ENCODE data around the gene PDLIM1. TPM values are rescaled to one million over a fixed set of nuclear protein-coding genes. Genes with fewer than 3 reads are reported as not detected.

PDLIM1 gene
- total and polyA plus RNA-seq, 9 donors: 13.9 to 138 (median 35.3) TPM

DNA sequence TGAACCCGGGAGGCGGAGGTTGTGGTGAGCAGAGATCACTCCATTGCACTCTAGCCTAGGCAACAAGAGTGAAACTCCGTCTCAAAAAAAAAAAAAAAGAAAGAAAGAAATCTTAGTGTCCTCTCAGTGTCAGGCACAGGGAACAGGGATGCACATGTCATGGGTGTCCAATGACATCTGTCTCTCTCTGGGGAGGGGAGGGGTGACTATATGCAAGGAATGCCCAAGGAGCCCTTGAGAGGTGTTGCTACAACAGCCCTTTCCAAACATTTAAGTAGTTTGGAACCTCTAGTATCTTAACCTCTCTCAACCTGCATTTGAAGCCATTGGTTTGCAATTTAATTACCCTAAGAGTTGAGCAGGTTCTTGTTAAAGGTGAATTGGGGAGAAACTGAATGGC lies 28.9 kb downstream of the PDLIM1 start:
- Histone ChIP-seq H3K27ac (no peak overlapping the region), H3K4me1 (ENCODE audit: insufficient read depth) (no peaks in the 10 kb centered on the region)

GRCh38 chr10:95260909-95261552 lies 29.8 kb downstream of the PDLIM1 start:
- Histone ChIP-seq H3K4me1 (ENCODE audit: insufficient read depth) (no peaks in the 10 kb centered on the region), H3K9me3 (no peaks in the 10 kb centered on the region), H3K27ac (no peak overlapping the region), H3K27me3 (no peaks in the 10 kb centered on the region), H3K36me3 (no peaks in the 10 kb centered on the region), H3K4me3 (no peak overlapping the region)
- TF ChIP-seq CTCF (IDR thresholded peaks at IDR 0.05) (no peak), EP300 (IDR thresholded peaks at IDR 0.05) (no peak), POLR2A (IDR thresholded peaks at IDR 0.05) (no peak)
- DNase-seq: no peak
- 71 to 82% (median 72%) methylated on average over 4 of the region's 4 CpGs for WGBS, 3 donors
- intact Hi-C loops (cut with DNase I): no loop called here

More for the DNA sequence above, 28.9 kb downstream of the PDLIM1 start:
- Histone ChIP-seq H3K9me3 (no peaks in the 10 kb centered on the region), H3K36me3 (no peaks in the 10 kb centered on the region), H3K4me3 (no peak overlapping the region), H3K27me3 (no peaks in the 10 kb centered on the region)
- intact Hi-C loops (cut with DNase I): no loop called here
- 91 to 96% (median 96%) methylated on average over 3 of the region's 3 CpGs for WGBS, 3 donors
- no peak for TF ChIP-seq CTCF (IDR thresholded peaks at IDR 0.05)
- no peak for TF ChIP-seq POLR2A (IDR thresholded peaks at IDR 0.05)
- no peak for TF ChIP-seq EP300 (IDR thresholded peaks at IDR 0.05)
- no peak for DNase-seq

DNA sequence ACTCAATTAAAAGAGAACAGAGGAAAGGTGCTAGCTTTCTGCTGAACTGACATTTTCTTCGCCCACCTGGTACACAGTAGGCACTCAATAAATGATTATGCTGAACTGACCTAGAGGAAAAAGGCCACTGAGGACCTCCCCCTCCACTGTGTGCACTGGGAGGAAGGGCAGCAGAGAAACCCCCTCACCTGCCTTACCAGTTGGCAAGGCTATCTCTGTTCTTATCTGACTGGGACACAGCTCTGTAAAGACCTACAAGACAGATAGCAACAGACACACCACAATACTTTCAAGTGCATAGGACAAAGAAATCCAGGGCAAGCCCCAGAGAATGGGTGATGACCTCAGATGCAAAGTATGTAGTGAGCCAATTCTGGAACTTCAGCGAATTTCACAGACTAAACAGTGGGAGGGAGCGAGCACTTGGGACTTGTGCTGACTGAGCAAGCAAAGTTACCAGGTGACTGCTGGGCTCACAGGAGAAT lies 30.4 kb downstream of the PDLIM1 start:
- Histone ChIP-seq H3K36me3 (no peaks in the 10 kb centered on the region), H3K27ac (no peak overlapping the region), H3K27me3 (no peaks in the 10 kb centered on the region), H3K4me1 (ENCODE audit: insufficient read depth) (no peaks in the 10 kb centered on the region), H3K4me3 (no peak overlapping the region), H3K9me3 (no peaks in the 10 kb centered on the region)
- WGBS, 3 donors: 47% methylated on average over 3 of the region's 3 CpGs
- TF ChIP-seq POLR2A (IDR thresholded peaks at IDR 0.05): no peak
- no peak for TF ChIP-seq CTCF (IDR thresholded peaks at IDR 0.05)
- no peak for TF ChIP-seq EP300 (IDR thresholded peaks at IDR 0.05)
- no peak for DNase-seq
- intact Hi-C loops (cut with DNase I): no loop called here

DNA sequence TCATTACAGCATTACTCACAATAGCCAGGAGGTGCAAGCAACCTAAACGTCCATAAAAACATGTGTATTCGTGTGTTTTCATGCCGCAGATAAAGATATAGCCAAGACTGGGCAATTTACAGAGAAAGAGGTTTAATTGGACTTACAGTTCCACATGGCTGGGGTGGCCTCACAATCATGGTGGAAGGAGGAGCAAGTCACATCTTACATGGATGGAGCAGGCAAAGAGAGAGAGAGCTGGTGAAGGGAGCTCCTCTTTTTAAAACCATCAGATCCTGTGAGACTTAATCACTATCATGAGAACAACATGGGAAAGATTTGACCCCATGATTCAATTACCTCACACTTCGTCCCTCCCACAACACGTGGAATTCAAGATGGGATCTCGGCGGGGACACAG lies 33.0 kb downstream of the PDLIM1 start:
- Histone ChIP-seq H3K36me3 (no peaks in the 10 kb centered on the region), H3K4me1 (ENCODE audit: insufficient read depth) (no peaks in the 10 kb centered on the region), H3K27me3 (no peaks in the 10 kb centered on the region), H3K9me3 (peaks cover 0 to 4% of the 10 kb centered on the region in 2 donors), H3K4me3 (no peak overlapping the region), H3K27ac (no peak overlapping the region)
- WGBS, 3 donors: 91 to 92% (median 91%) methylated on average over 7 of the region's 7 CpGs
- no peak for TF ChIP-seq EP300 (IDR thresholded peaks at IDR 0.05)
- TF ChIP-seq CTCF (IDR thresholded peaks at IDR 0.05): no peak
- TF ChIP-seq POLR2A (IDR thresholded peaks at IDR 0.05): no peak
- DNase-seq: no peak
- intact Hi-C loops (cut with DNase I): no loop called here

All from ovary (tissue), 9 donors.